ENCODE data around the gene SQOR. TPM values are rescaled to one million over a fixed set of nuclear protein-coding genes. Genes with fewer than 3 reads are reported as not detected.
A peak's percentile ranks its signal among the peaks of the same experiment; 100 is the strongest.

SQOR gene
- total and polyA plus RNA-seq, 2 donors (not counting 1 experiment from before 2014, with no cell fraction given): 81.5 to 129 TPM

DNA sequence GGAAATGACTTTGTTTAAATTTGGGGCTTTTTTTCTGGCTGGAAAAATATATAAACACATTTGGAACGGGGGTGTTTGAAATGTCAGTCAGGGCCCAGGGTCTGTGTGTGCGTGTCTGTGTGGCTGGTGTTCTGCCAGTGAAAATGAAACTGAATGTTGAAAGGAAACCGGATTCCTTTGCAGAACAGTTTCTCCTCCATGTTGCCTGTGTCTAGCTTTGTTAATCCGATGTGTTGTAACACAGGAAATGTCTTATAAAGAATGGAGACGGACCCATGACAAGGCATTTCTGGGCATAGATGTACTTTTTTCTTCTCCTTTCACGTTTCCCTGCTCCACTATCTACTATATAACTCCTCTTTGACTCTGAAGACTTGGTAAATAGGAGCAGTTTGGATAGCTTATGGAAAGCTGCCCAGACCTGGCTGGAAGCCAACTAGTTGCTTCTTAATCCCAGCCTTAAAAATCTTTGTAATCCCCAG, 2.8 kb downstream of the SQOR start:
- H2AFZ ChIP-seq (ENCODE audit: low read length): peak overlapping the region; percentile 58
- DNase-seq (ENCODE audit: low read depth in 2 of 2): peak; percentile 84 to 98
- H3K4me3 ChIP-seq (replicated peaks in 1 of 4; ENCODE audit: control extremely low read depth in 1 of 4, insufficient read depth in 1 of 4, low read depth in 3 of 4, low read length in 4 of 4): peak overlapping the region; percentile 9 to 78 (median 32)
- no peaks in the 10 kb centered on the region for H3K36me3 ChIP-seq (ENCODE audit: control insufficient read depth, insufficient read depth, low read length)
- H3K79me2 ChIP-seq (ENCODE audit: control insufficient read depth, insufficient read depth, low read length): peaks cover 9% of the 10 kb centered on the region
- no peaks in the 10 kb centered on the region for H4K20me1 ChIP-seq (ENCODE audit: control insufficient read depth, extremely low read depth, insufficient read depth, low read length)
- H3K27ac ChIP-seq (ENCODE audit: insufficient read depth, low read length): peak overlapping the region; percentile 95
- no peaks in the 10 kb centered on the region for H3K27me3 ChIP-seq (ENCODE audit: control insufficient read depth, insufficient read depth, low read length)
- TF ChIP-seq, protein P1, sequence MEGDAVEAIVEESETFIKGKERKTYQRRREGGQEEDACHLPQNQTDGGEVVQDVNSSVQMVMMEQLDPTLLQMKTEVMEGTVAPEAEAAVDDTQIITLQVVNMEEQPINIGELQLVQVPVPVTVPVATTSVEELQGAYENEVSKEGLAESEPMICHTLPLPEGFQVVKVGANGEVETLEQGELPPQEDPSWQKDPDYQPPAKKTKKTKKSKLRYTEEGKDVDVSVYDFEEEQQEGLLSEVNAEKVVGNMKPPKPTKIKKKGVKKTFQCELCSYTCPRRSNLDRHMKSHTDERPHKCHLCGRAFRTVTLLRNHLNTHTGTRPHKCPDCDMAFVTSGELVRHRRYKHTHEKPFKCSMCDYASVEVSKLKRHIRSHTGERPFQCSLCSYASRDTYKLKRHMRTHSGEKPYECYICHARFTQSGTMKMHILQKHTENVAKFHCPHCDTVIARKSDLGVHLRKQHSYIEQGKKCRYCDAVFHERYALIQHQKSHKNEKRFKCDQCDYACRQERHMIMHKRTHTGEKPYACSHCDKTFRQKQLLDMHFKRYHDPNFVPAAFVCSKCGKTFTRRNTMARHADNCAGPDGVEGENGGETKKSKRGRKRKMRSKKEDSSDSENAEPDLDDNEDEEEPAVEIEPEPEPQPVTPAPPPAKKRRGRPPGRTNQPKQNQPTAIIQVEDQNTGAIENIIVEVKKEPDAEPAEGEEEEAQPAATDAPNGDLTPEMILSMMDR (conservative IDR thresholded peaks at IDR 0.05 in 1 of 2, IDR thresholded peaks at IDR 0.05 in 1 of 2; ENCODE audit: low read depth in 1 of 2, low read length in 2 of 2): no peak
- no peak for TF ChIP-seq EZH2 (IDR thresholded peaks at IDR 0.05; ENCODE audit: low read length, missing control alignments)
- peak overlapping the region; percentile 75 for H3K4me2 ChIP-seq (ENCODE audit: extremely low read depth, insufficient read depth, low read length)
- peaks cover 38% of the 10 kb centered on the region for H3K4me1 ChIP-seq (ENCODE audit: control insufficient read depth, extremely low read depth, insufficient read depth, low read length)
- H3K9me3 ChIP-seq (ENCODE audit: control insufficient read depth, insufficient read depth, low read depth, low read length): no peaks in the 10 kb centered on the region
- peak overlapping the region; percentile 41 for H3K9ac ChIP-seq (ENCODE audit: insufficient read depth, low read length)

DNA sequence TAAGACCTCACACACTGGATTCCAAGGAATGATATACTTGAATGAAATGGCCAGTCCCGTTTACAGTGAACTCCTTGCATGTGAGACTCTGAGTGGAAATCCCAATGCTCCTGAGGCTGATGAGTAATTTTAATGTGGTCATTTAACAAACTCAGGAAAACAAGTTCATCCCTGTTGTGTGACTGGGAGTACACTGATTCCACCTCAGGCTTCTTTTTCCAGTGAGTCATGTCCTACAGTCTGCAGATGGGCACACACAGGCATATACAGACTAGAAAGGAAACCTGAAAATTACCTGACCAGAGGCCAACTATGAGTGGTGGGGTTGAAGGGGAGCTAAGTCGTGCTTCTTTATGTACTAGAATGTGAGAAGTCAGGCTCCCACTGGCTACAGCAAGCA, 5.8 kb downstream of the SQOR start:
- peak; percentile 62 to 90 for DNase-seq (ENCODE audit: low read depth in 2 of 2)
- H3K27ac ChIP-seq (ENCODE audit: insufficient read depth, low read length): peak overlapping the region; percentile 61
- H4K20me1 ChIP-seq (ENCODE audit: control insufficient read depth, extremely low read depth, insufficient read depth, low read length): no peaks in the 10 kb centered on the region
- H3K9ac ChIP-seq (ENCODE audit: insufficient read depth, low read length): no peak overlapping the region
- H3K4me1 ChIP-seq (ENCODE audit: control insufficient read depth, extremely low read depth, insufficient read depth, low read length): peaks cover 48% of the 10 kb centered on the region
- H3K9me3 ChIP-seq (ENCODE audit: control insufficient read depth, insufficient read depth, low read depth, low read length): no peaks in the 10 kb centered on the region
- H3K79me2 ChIP-seq (ENCODE audit: control insufficient read depth, insufficient read depth, low read length): peaks cover 9% of the 10 kb centered on the region
- no peaks in the 10 kb centered on the region for H3K27me3 ChIP-seq (ENCODE audit: control insufficient read depth, insufficient read depth, low read length)
- no peaks in the 10 kb centered on the region for H3K36me3 ChIP-seq (ENCODE audit: control insufficient read depth, insufficient read depth, low read length)
- TF ChIP-seq, protein P1 (conservative IDR thresholded peaks at IDR 0.05 in 1 of 2, IDR thresholded peaks at IDR 0.05 in 1 of 2; ENCODE audit: low read depth in 1 of 2, low read length in 2 of 2): no peak
- no peak for TF ChIP-seq EZH2 (IDR thresholded peaks at IDR 0.05; ENCODE audit: low read length, missing control alignments)
- H3K4me2 ChIP-seq (ENCODE audit: extremely low read depth, insufficient read depth, low read length): peak overlapping the region; percentile 3
- no peak overlapping the region for H2AFZ ChIP-seq (ENCODE audit: low read length)
- no peak overlapping the region for H3K4me3 ChIP-seq (replicated peaks in 1 of 4; ENCODE audit: control extremely low read depth in 1 of 4, insufficient read depth in 1 of 4, low read depth in 3 of 4, low read length in 4 of 4)

DNA sequence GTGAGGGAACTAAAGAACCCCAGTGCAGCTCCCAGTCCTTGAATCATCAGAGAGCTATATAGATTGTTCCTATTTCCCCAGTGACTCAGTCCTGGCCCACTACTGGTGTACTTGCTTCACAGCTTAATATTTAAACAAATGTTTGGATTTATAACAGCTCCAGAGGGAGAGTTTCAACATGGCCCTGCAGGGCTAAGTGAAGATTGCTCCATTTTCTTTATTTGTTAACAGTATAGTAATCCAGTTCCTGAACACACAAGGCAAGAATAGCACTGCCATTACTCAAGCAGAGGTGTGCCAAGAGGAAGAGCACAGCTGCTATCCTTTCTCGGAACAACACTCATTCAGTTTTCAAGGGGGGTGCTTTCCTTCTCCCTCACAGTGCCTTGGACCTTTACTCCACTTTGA, 6.5 kb downstream of the SQOR start:
- Histone ChIP-seq H3K27ac (ENCODE audit: insufficient read depth, low read length) (peak overlapping the region; percentile 85), H3K9ac (ENCODE audit: insufficient read depth, low read length) (no peak overlapping the region), H3K4me3 (replicated peaks in 1 of 4; ENCODE audit: control extremely low read depth in 1 of 4, insufficient read depth in 1 of 4, low read depth in 3 of 4, low read length in 4 of 4) (no peak overlapping the region), H4K20me1 (ENCODE audit: control insufficient read depth, extremely low read depth, insufficient read depth, low read length) (no peaks in the 10 kb centered on the region), H2AFZ (ENCODE audit: low read length) (no peak overlapping the region), H3K4me2 (ENCODE audit: extremely low read depth, insufficient read depth, low read length) (peak overlapping the region; percentile 83), H3K9me3 (ENCODE audit: control insufficient read depth, insufficient read depth, low read depth, low read length) (no peaks in the 10 kb centered on the region), H3K36me3 (ENCODE audit: control insufficient read depth, insufficient read depth, low read length) (no peaks in the 10 kb centered on the region), H3K27me3 (ENCODE audit: control insufficient read depth, insufficient read depth, low read length) (no peaks in the 10 kb centered on the region), H3K4me1 (ENCODE audit: control insufficient read depth, extremely low read depth, insufficient read depth, low read length) (peaks cover 48% of the 10 kb centered on the region), H3K79me2 (ENCODE audit: control insufficient read depth, insufficient read depth, low read length) (peaks cover 7% of the 10 kb centered on the region)
- TF ChIP-seq, protein P1 (conservative IDR thresholded peaks at IDR 0.05 in 1 of 2, IDR thresholded peaks at IDR 0.05 in 1 of 2; ENCODE audit: low read depth in 1 of 2, low read length in 2 of 2): peak in 1 of 2 donors; percentile 23
- TF ChIP-seq EZH2 (IDR thresholded peaks at IDR 0.05; ENCODE audit: low read length, missing control alignments): no peak
- DNase-seq (ENCODE audit: low read depth in 2 of 2): peak; percentile 72 to 94
